H1 (cell line): ENCODE measurements around the gene ARHGEF25. TPM values are rescaled to one million over a fixed set of nuclear protein-coding genes. Genes with fewer than 3 reads are reported as not detected.

ENCODE experiments used
- ATF2 ChIP-seq: IDR thresholded peaks from 2 replicates; pipeline ENCODE4 v1.6.1; 2012; ENCODE audit warnings: low read length, inconsistent platforms
- CHD1 ChIP-seq: IDR thresholded peaks from 2 replicates; pipeline ENCODE4 v1.6.1; 2012; ENCODE audit warnings: low read depth, low read length, improper control_type of control experiment
- CHD7 ChIP-seq: fragments of 300-600 bp; sonication (generic); IDR thresholded peaks from 2 replicates; pipeline ENCODE4 v1.7.1; 2012; ENCODE audit warnings: low read length, moderate library complexity, mild to moderate bottlenecking, inconsistent platforms; ENCODE audit not compliant: insufficient replicate concordance
- CREB1 ChIP-seq: IDR thresholded peaks from 2 replicates; pipeline ENCODE4 v1.6.1; 2012; ENCODE audit warnings: inconsistent platforms
- MAFK ChIP-seq: IDR thresholded peaks from 2 replicates; pipeline ENCODE4 v1.6.1; 2012; ENCODE audit warnings: low read depth, mild to moderate bottlenecking, improper control_type of control experiment, low read length
- PHF8 ChIP-seq: fragments of 200-600 bp; sonication (generic); conservative IDR thresholded peaks from 2 replicates; pipeline ENCODE4 v1.7.1; 2012; ENCODE audit warnings: low read depth, mild to moderate bottlenecking, inconsistent platforms, low read length, moderate library complexity
- RXRA ChIP-seq: IDR thresholded peaks from 2 replicates; pipeline ENCODE4 v1.6.1; 2011; ENCODE audit warnings: low read depth, mild to moderate bottlenecking, low read length, moderate library complexity; ENCODE audit not compliant: insufficient read depth
- SIX5 ChIP-seq: IDR thresholded peaks from 2 replicates; pipeline ENCODE4 v1.6.1; 2011; ENCODE audit warnings: mild to moderate bottlenecking, low read depth, low read length
- SUZ12 ChIP-seq: fragments of 200-600 bp; sonication (generic); IDR thresholded peaks from 2 replicates; pipeline ENCODE4 v1.6.1; 2012; ENCODE audit warnings: mild to moderate bottlenecking, inconsistent platforms, low read length, moderate library complexity, mixed read lengths
- TCF12 ChIP-seq: IDR thresholded peaks from 2 replicates; pipeline ENCODE4 v1.6.1; 2011; ENCODE audit warnings: low read depth, mild to moderate bottlenecking, low read length
- YY1 ChIP-seq: IDR thresholded peaks from 2 replicates; pipeline ENCODE4 v1.6.1; 2011; ENCODE audit warnings: low read depth, mild to moderate bottlenecking, low read length
- polyA plus RNA-seq, 7 experiments: library from polyadenylated mRNA; depleted of rRNA in 3 of 7; stranded (reverse) in 5 of 7; unstranded in 2 of 7; fragments of >200 nt in 5 of 7; fragments of 200-250 nt in 2 of 7; gene quantifications; 1 replicate in 5 of 7; 2 replicates in 1 of 7; 4 replicates in 1 of 7; pipeline versions ENCODE4 v1.2.1 to v1.2.3, GENCODE V29; 2011 to 2013; ENCODE audit warnings: missing spikeins in 2 of 7, mixed read lengths in 2 of 7
- total RNA-seq: library from RNA; stranded (reverse); fragmentation: NEBNext Ultra II Directional; extraction: Animal tissue kit (Norgen Biotek cat#: 25700); gene quantifications from 2 replicates; pipeline ENCODE4 v1.2.1, GENCODE V29; 2021

Gene ARHGEF25
- total and polyA plus RNA-seq, 2 of the 8 experiments (the other 6 are each of a cell fraction or from before 2014, with no cell fraction given) = 5.9 to 8.8 TPM

GRCh38 chr12:57579011-57579410, 32.2 kb upstream of the ARHGEF25 start (continued):
- TF ChIP-seq CHD7 = no peak
- TF ChIP-seq SUZ12 = no peak
- no peak for TF ChIP-seq RXRA
- TF ChIP-seq ATF2 = no peak
- TF ChIP-seq MAFK = no peak
- no peak for TF ChIP-seq SIX5
- TF ChIP-seq CREB1 = no peak
- no peak for TF ChIP-seq PHF8
- TF ChIP-seq TCF12 = no peak
- TF ChIP-seq CHD1 = no peak
- no peak for TF ChIP-seq YY1
